LNCaP clone FGC (cell line): ENCODE measurements around the gene ERMN.

Experiments
- DNase-seq: peaks from one replicate; pipeline ENCODE4 v3.0.0-alpha.2; 2011; ENCODE audit warnings: low read depth
- H3K4me3 ChIP-seq: 2 replicates; pipeline ENCODE4 v1.5.1; 2011; ENCODE audit warnings: mild to moderate bottlenecking, low read depth, low read length, control low read depth
- TF ChIP-seq, protein P1 (sequence below): IDR thresholded peaks from 2 replicates; pipeline ENCODE4 v1.5.1; 2012; ENCODE audit warnings: mild to moderate bottlenecking; ENCODE audit not compliant: control insufficient read depth, insufficient read depth; ENCODE audit errors: extremely low read depth

ERMN gene

DNA sequence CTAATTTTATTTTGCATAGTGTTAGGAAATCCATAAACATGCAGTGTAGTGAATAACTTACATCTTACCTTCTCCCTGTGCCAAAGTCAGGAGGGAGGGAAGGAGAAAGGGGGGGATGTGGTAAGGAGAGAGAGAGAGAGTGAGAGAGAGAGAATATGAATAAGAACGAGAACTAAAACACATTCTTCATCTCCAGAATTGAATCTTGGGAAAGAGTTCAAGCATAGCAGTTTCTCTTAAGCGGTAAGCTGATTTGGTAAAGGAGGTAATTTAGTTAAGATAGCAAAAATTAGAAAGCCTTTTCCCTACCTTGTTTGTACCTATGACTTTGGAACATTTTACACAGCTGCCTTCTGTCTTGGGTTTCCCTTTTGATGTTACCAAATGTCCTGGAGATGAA lies 15.7 kb downstream of the ERMN start:
- TF ChIP-seq, protein P1, sequence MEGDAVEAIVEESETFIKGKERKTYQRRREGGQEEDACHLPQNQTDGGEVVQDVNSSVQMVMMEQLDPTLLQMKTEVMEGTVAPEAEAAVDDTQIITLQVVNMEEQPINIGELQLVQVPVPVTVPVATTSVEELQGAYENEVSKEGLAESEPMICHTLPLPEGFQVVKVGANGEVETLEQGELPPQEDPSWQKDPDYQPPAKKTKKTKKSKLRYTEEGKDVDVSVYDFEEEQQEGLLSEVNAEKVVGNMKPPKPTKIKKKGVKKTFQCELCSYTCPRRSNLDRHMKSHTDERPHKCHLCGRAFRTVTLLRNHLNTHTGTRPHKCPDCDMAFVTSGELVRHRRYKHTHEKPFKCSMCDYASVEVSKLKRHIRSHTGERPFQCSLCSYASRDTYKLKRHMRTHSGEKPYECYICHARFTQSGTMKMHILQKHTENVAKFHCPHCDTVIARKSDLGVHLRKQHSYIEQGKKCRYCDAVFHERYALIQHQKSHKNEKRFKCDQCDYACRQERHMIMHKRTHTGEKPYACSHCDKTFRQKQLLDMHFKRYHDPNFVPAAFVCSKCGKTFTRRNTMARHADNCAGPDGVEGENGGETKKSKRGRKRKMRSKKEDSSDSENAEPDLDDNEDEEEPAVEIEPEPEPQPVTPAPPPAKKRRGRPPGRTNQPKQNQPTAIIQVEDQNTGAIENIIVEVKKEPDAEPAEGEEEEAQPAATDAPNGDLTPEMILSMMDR, result no peak
- no peak overlapping the region for H3K4me3 ChIP-seq
- DNase-seq, result no peak

DNA sequence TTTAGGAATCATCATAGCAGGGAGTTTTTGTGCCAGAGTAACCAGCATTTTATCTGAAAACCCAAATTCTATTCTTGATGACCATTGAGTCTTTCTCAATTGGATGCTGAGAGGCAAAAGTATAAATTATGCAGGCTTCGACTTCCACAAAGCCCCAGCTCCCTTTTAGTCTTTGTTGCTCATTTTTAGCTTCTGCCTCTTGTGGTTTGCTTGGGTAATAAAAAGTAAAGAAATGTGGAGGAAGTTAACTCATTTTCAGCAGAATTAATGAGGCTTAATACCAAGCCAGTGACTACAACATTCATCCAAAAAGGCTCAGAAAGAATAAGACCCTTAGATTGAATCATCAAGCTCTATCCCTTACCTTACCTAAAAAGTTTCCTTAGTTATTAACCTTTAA lies 18.6 kb downstream of the ERMN start:
- TF ChIP-seq, protein P1, result no peak
- no peak overlapping the region for H3K4me3 ChIP-seq
- no peak for DNase-seq

DNA sequence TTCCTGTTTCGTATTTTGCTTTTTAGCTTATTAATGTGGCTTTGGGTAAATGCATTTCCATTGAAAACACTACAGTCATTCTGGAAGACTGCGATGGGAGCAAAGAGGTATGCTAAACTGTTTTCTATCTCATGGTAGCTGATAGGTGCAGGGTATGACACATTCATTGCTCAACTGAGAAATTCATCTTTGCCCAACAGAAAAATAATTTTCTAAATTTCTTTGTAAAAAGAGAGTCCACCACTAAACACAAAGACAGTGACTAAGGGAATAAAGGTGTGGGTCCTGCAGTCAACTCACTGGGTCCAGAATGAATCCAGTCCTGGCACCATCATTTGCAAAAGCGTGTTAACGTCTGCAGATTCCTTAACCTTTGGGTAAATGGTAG lies 19.9 kb downstream of the ERMN start:
- no peak for DNase-seq
- TF ChIP-seq, protein P1, result no peak

DNA sequence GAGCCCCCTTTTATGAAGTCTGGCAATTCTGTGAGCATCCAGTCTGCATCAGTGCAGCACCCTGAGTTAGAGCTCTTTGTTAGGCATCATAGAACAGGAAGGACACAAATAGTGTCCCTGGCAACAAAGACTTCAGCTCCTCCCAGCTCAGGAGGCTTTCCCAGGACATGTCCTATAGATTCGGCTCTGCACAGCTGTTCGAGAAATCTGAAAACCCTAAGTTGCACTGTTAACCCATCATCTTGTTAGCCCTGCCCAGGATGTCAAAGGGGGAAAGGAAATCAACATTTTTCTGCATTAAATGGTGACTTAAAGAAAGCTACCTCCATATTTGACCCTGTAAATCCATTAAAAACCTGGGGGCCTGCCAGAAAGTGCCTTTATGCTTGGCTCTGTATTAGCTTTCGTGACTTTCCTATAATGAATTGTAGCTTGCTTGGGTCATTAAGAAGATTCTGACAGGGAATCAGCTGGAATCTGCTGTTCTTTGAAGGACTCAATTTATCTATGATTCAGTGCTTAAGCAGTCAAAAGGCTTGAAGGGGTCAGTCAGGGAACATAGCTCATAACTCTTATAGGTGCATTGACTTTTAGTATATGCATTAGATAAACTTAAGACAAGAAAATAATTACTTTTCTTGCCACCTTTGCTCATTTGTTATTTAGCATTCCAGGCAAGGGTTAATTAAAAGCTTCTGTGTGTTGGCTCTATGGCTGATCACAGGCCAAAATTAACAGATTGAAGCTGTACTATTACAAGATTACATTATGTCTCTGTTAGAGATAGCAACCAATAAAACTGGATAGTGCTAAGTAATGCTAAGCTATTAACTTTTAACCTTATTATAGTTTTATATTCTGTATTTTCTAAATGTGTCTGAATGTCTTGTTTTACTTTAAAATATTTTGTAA lies 20.6 kb downstream of the ERMN start:
- H3K4me3 ChIP-seq, result no peak overlapping the region
- DNase-seq, result no peak
- TF ChIP-seq, protein P1, result no peak

More for the DNA sequence above, 19.9 kb downstream of the ERMN start:
- H3K4me3 ChIP-seq, result no peak overlapping the region

DNA sequence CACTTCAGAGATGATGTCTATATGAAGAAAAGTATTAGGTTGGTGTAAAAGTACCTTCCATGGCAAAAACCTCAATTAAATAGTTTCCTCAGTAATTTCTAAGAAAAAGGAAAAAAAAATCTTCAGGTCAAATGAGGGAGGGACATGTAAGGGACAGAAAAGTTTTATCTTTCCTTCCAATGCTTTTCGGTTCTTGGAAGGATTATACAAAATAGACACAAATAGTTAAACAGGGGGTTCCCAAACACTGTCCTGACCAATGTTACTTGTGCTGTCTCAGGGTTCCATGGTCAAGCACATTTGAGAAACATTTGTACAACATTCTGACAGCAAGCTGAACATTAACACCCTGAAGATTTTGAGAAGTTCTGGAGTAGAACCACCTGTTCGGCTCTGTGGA lies 22.0 kb downstream of the ERMN start:
- H3K4me3 ChIP-seq, result no peak overlapping the region
- TF ChIP-seq, protein P1, result no peak
- DNase-seq, result no peak

DNA sequence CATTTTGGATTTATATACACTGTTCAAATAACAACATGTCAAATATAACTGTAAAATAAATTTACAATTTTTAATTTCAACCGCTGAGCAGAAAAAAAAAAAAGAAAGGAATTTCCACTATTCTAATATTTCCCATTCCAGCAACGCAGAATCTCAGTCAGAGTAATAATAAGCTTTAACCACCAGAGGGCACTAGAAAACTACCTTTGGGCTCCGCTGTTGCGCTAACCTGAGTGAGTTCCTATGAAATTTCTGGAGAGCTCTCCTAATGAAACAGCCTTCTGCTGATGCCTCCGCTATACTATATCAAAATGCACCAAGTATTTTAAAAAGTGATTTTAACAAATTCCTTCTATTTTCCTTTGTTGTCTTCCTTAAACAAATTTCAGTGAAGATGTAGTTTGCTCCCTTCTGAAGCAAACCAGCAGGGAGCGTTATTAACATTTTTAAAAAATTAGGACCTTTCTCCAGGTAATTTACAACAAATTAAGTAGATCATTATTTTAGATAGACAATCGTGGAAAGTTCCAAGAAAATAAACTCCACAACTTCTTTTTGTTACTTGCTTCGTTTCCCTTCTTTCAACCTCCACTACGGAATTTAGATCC lies 23.0 kb downstream of the ERMN start:
- no peak for DNase-seq
- H3K4me3 ChIP-seq, result no peak overlapping the region
- TF ChIP-seq, protein P1, result peak; percentile 65
